HCT116 (cell line): ENCODE results near the gene ASB7. TPM values are rescaled to one million over a fixed set of nuclear protein-coding genes. Genes with fewer than 3 reads are reported as not detected.

Experiments
- ATAC-seq: fragments of 200-7000 bp; cut with Tn5 transposase; 2 replicates; pipeline ENCODE4 v1.9.1; 2020; ENCODE audit warnings: mild to moderate bottlenecking, moderate library complexity
- BruUV-seq: library from RNA; stranded (reverse); fragments of 400-500 nt; replicated peaks from 2 replicates; lab custom pipeline; 2021; lab: Mats Ljungman, UMichigan
- CTCF ChIA-PET: fragments of 300-600 bp; sonication (Branson Sonifier 250); formaldehyde crosslinking; loops from one replicate; lab custom pipeline; 2021; ENCODE audit warnings: antibody characterized with exemption; lab: Charles Lee
- POLR2A ChIA-PET: fragments of 300-600, 350-600 bp; sonication (Branson Sonifier 250); formaldehyde crosslinking; loops from one replicate; lab custom pipeline; 2021; ENCODE audit warnings: antibody characterized with exemption; lab: Charles Lee
- RAD21 ChIA-PET, 2 experiments: fragments of 300-600 bp; sonication (Branson Sonifier 250); formaldehyde crosslinking; loops; one replicate each; lab custom pipeline; 2023; ENCODE audit warnings: low total read pairs in 2 of 2; ENCODE audit not compliant: uncharacterized antibody in 2 of 2, unreplicated experiment in 2 of 2, low non-redundant PET in 1 of 2; lab: Charles Lee
- DNase-seq: peaks from one replicate; pipeline ENCODE4 v3.0.0-alpha.2; 2010; ENCODE audit warnings: low read depth, low spot score
- H2AFZ ChIP-seq: fragments of 200-600 bp; shearing (Covaris generic), sonication (generic); 2 replicates; pipeline ENCODE4 v1.6.1; 2017; ENCODE audit warnings: low read depth, mixed run types, mixed read lengths, antibody characterized with exemption, low read length; ENCODE audit not compliant: poor library complexity, severe bottlenecking
- H3K27ac ChIP-seq: 2 replicates; pipeline ENCODE4 v1.5.1; 2012; ENCODE audit warnings: low read depth, low read length
- H3K27me3 ChIP-seq: fragments of 200-600 bp; sonication (generic); 2 replicates; pipeline ENCODE4 v1.6.1; 2016; ENCODE audit warnings: mixed run types, low read length, mixed read lengths; ENCODE audit not compliant: insufficient read depth
- H3K36me3 ChIP-seq, 2 experiments: fragments of 200-500 bp in 1 of 2; fragments of 200-600 bp in 1 of 2; sonication (Bioruptor generic) in 1 of 2; sonication (generic) in 1 of 2; 2 replicates each; pipeline versions ENCODE4 v1.5.1 to v1.6.1; 2014 to 2016; ENCODE audit warnings: low read length in 2 of 2, inconsistent platforms in 1 of 2, mixed read lengths in 1 of 2, mixed run types in 1 of 2; ENCODE audit not compliant: insufficient read depth in 2 of 2, control insufficient read depth in 1 of 2
- H3K4me1 ChIP-seq, 2 experiments: fragments of 200-600 bp in 1 of 2; sonication (generic) in 1 of 2; 2 replicates each; pipeline versions ENCODE4 v1.5.1 to v1.6.1; 2012 to 2017; ENCODE audit warnings: low read length in 2 of 2, inconsistent platforms in 1 of 2, mild to moderate bottlenecking in 1 of 2, mixed read lengths in 1 of 2, mixed run types in 1 of 2, moderate library complexity in 1 of 2; ENCODE audit not compliant: insufficient read depth in 2 of 2, control insufficient read depth in 1 of 2
- H3K4me2 ChIP-seq: fragments of 200-600 bp; sonication (generic); 2 replicates; pipeline ENCODE4 v1.6.1; 2017; ENCODE audit warnings: mixed run types, low read length, mixed read lengths
- H3K4me3 ChIP-seq, 2 experiments: fragments of 200-600 bp in 1 of 2; sonication (generic) in 1 of 2; replicated peaks in 1 of 2; 2 replicates each; pipeline ENCODE4 v1.5.1; 2011 to 2016; ENCODE audit warnings: low read length in 2 of 2, control low read depth in 1 of 2, low read depth in 1 of 2, mild to moderate bottlenecking in 1 of 2, mixed read lengths in 1 of 2, mixed run types in 1 of 2
- H3K79me2 ChIP-seq: fragments of 200-600 bp; sonication (generic); 2 replicates; pipeline ENCODE4 v1.6.1; 2017; ENCODE audit warnings: mild to moderate bottlenecking, mixed run types, low read length, moderate library complexity, mixed read lengths; ENCODE audit not compliant: insufficient read depth
- H3K9ac ChIP-seq: fragments of 200-600 bp; sonication (generic); 2 replicates; pipeline ENCODE4 v1.6.1; 2016; ENCODE audit warnings: low read length, mixed read lengths
- H3K9me2 ChIP-seq: fragments of 200-600 bp; sonication (generic), shearing (Covaris generic); 2 replicates; pipeline ENCODE4 v1.6.1; 2017; ENCODE audit warnings: mixed run types, mild to moderate bottlenecking, moderate library complexity; ENCODE audit not compliant: insufficient read depth
- H3K9me3 ChIP-seq, 2 experiments: fragments of 200-500 bp in 1 of 2; fragments of 200-600 bp in 1 of 2; sonication (Bioruptor generic) in 1 of 2; sonication (generic) in 1 of 2; 2 replicates each; pipeline ENCODE4 v1.6.1; 2014 to 2017; ENCODE audit warnings: low read length in 2 of 2, mixed read lengths in 2 of 2, inconsistent platforms in 1 of 2, low read depth in 1 of 2, mild to moderate bottlenecking in 1 of 2, mixed run types in 1 of 2, moderate library complexity in 1 of 2; ENCODE audit not compliant: control insufficient read depth in 1 of 2, insufficient read depth in 1 of 2
- H4K20me1 ChIP-seq: fragments of 200-600 bp; sonication (generic), shearing (Covaris generic); 2 replicates; pipeline ENCODE4 v1.6.1; 2017; ENCODE audit warnings: mixed run types, mild to moderate bottlenecking, moderate library complexity; ENCODE audit not compliant: insufficient read depth
- EGR1 ChIP-seq: IDR thresholded peaks from 2 replicates; pipeline ENCODE4 v1.6.1; 2012; ENCODE audit warnings: low read depth
- EZH2 ChIP-seq: fragments of 200-600 bp; sonication (generic); IDR thresholded peaks from 2 replicates; pipeline ENCODE4 v1.6.1; 2017; ENCODE audit warnings: antibody characterized with exemption, mixed run types
- EZH2phosphoT487 ChIP-seq: fragments of 200-600 bp; IDR thresholded peaks from 2 replicates; pipeline ENCODE4 v1.6.1; 2018; ENCODE audit warnings: antibody characterized with exemption, borderline replicate concordance
- FOSL1 ChIP-seq: IDR thresholded peaks from 2 replicates; pipeline ENCODE4 v1.6.1; 2012; ENCODE audit warnings: low read depth
- MAX ChIP-seq: IDR thresholded peaks from 2 replicates; pipeline ENCODE4 v1.6.1; 2012
- POLR2A ChIP-seq: IDR thresholded peaks from 2 replicates; pipeline ENCODE4 v1.7.0; 2011; ENCODE audit warnings: borderline replicate concordance; ENCODE audit not compliant: insufficient read depth, insufficient read length; ENCODE audit errors: extremely low read depth
- POLR2AphosphoS5 ChIP-seq: IDR thresholded peaks from 2 replicates; pipeline ENCODE4 v1.6.1; 2011; ENCODE audit warnings: mild to moderate bottlenecking, low read depth, low read length, moderate library complexity
- RAD21 ChIP-seq: IDR thresholded peaks from 2 replicates; pipeline ENCODE4 v1.6.1; 2012; ENCODE audit warnings: low read depth, mild to moderate bottlenecking
- REST ChIP-seq: IDR thresholded peaks from 2 replicates; pipeline ENCODE4 v1.6.1; 2012; ENCODE audit warnings: low read depth
- SIN3A ChIP-seq: IDR thresholded peaks from 2 replicates; pipeline ENCODE4 v1.6.1; 2012; ENCODE audit warnings: low read depth
- SP1 ChIP-seq: IDR thresholded peaks from 2 replicates; pipeline ENCODE4 v1.6.1; 2012; ENCODE audit warnings: low read depth
- SRF ChIP-seq: IDR thresholded peaks from 2 replicates; pipeline ENCODE4 v1.6.1; 2012; ENCODE audit warnings: low read depth
- TCF7L2 ChIP-seq: IDR thresholded peaks from 2 replicates; pipeline ENCODE4 v1.7.0; 2011; ENCODE audit warnings: borderline replicate concordance, inconsistent platforms; ENCODE audit not compliant: insufficient read depth, insufficient read length; ENCODE audit errors: extremely low read depth
- YY1 ChIP-seq: IDR thresholded peaks from 2 replicates; pipeline ENCODE4 v1.6.1; 2011; ENCODE audit warnings: low read length, low read depth, moderate library complexity, mild to moderate bottlenecking; ENCODE audit not compliant: insufficient replicate concordance; ENCODE audit errors: extremely low read depth
- ZBTB33 ChIP-seq: IDR thresholded peaks from 2 replicates; pipeline ENCODE4 v1.6.1; 2011; ENCODE audit warnings: mild to moderate bottlenecking, low read length, moderate library complexity; ENCODE audit not compliant: insufficient replicate concordance; ENCODE audit errors: extremely low read depth
- intact Hi-C: fragments of 100-400 bp; cut with micrococcal nuclease; formaldehyde crosslinking; loops from 2 replicates; pipeline ENCODE4 v1.10.0; 2022
- total RNA-seq: library from RNA; stranded (reverse); gene quantifications from one replicate; pipeline ENCODE4 v1.2.1, GENCODE V29; 2021; ENCODE audit not compliant: unreplicated experiment

The ASB7 gene
- total RNA-seq, 1 experiment from 2014 or later = 16.6 TPM

- intact Hi-C loops = no loop called here
- no peaks in the 10 kb centered on the region for H3K36me3 ChIP-seq
- H3K27me3 ChIP-seq = no peaks in the 10 kb centered on the region
These were observed 61.5 kb downstream of the ASB7 start for GRCh38 chr15:100663915-100664281.

More at GRCh38 chr15:100663915-100664281, 61.5 kb downstream of the ASB7 start:
- ChIA-PET POLR2A (no interaction called here), CTCF (interaction anchor here (1.7 kb wide), 1 partner anchor 314 kb away, joined by 3 read pairs; no protein-coding TSS in a partner anchor), RAD21 (no interaction called here)
- no TSS peak for BruUV-seq
- H2AFZ ChIP-seq = no peak overlapping the region
- DNase-seq = no peak
- no peak overlapping the region for H3K27ac ChIP-seq
- no peaks in the 10 kb centered on the region for H3K9me2 ChIP-seq
- H3K4me2 ChIP-seq = no peak overlapping the region
- TF ChIP-seq TCF7L2 = no peak
- no peak for TF ChIP-seq SP1
- no peak for TF ChIP-seq SIN3A
- no peak for TF ChIP-seq EZH2phosphoT487
- no peak for TF ChIP-seq MAX
- no peak for TF ChIP-seq POLR2AphosphoS5
- TF ChIP-seq ZBTB33 = no peak
- TF ChIP-seq FOSL1 = no peak
- TF ChIP-seq SRF = no peak
- TF ChIP-seq EGR1 = no peak
- no peak for TF ChIP-seq POLR2A
- no peak for TF ChIP-seq YY1
- TF ChIP-seq REST = no peak
- TF ChIP-seq EZH2 = no peak
- no peak for TF ChIP-seq RAD21
- no peaks in the 10 kb centered on the region for H3K79me2 ChIP-seq
- peaks cover 5 to 17% of the 10 kb centered on the region in 2 experiments; a peak in 3 of 4 replicates for H3K4me1 ChIP-seq
- no peak for ATAC-seq
- no peaks in the 10 kb centered on the region for H3K9me3 ChIP-seq
- H3K9ac ChIP-seq = no peak overlapping the region
- no peaks in the 10 kb centered on the region for H4K20me1 ChIP-seq
- H3K4me3 ChIP-seq = no peak overlapping the region
